GM03348 (cell line): ENCODE data around the gene TEAD2.
"Not testable (repeated sequence)": the region's sequence is repeated elsewhere in the genome, so short reads cannot be mapped to it uniquely, and the experiment has no call there.

Experiments
- DNase-seq: peaks from one replicate; pipeline ENCODE4 v3.0.0; 2012; ENCODE audit warnings: low spot score

The TEAD2 gene

DNA sequence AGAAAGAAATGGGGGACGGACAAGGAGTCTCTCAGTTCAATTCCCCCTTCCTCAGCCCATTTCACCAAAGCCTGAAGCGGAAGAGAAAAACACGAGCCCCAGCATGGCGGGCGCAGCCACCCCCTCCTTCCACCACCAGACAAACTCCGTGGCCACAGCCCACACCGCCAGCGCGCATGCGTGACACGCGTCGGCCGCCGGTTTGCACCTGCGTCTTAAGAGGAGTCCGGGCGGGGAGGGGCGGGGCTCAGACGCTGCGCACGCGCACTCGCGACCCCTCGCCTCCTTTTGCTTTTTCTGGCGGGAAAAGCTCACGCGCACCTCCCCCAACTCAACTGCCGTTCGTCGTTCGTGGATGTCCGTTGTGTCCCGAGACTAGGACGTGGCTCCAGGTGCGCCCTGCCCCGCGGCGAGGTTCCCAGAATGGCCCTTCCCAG lies 25.7 kb upstream of the TEAD2 start, which contains the start of gene KASH5:
Gene KASH5, plus strand, starts transcription at position 314 of the 437 bp plus-strand sequence. CDS start 2,635 bp downstream, outside the sequence.
- peak; percentile 70 for DNase-seq

- no peak for DNase-seq
Measured at GRCh38 chr19:49383599-49383998, 21.4 kb upstream of the TEAD2 start.

- DNase-seq: no peak
Measured at GRCh38 chr19:49382639-49383038, 20.4 kb upstream of the TEAD2 start.

DNA sequence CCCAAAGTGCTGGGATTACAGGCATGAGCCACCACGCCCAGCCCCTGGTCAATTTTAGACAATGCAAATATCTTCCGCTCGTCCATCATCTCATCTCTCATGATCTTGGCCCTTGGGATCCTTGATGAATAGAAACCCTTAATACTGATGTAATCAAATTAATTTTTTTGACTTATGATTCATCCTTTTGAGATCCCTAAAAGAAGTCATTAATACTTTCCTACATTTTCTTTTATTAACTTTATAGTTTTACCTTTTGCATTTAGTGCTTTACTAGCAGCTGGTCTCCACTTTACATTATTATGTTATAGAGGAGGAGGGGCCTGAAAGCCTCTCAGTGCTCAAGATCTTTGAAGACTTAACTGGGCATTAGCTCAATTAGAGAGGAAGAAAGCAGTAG lies 18.2 kb upstream of the TEAD2 start:
- no peak for DNase-seq

DNA sequence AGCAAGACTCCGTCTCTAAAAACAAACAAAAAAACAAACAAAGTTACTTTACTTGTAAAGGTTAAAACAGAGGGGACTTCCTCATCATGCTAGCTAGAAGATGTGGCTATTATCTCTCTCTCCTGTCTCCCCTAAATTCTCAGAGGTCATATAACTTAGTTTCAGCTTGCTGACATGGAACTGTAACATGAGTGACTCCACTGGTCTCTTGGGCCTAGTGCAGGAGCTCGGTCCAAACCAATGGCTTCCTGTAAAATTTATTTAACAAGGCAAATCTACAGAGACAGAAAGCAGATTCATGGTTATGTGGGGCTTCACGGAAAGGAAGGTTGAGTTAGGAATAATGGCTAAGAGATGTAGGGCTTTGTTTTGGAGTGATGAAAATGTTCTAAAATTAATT lies 16.3 kb upstream of the TEAD2 start:
- DNase-seq: no peak

DNA sequence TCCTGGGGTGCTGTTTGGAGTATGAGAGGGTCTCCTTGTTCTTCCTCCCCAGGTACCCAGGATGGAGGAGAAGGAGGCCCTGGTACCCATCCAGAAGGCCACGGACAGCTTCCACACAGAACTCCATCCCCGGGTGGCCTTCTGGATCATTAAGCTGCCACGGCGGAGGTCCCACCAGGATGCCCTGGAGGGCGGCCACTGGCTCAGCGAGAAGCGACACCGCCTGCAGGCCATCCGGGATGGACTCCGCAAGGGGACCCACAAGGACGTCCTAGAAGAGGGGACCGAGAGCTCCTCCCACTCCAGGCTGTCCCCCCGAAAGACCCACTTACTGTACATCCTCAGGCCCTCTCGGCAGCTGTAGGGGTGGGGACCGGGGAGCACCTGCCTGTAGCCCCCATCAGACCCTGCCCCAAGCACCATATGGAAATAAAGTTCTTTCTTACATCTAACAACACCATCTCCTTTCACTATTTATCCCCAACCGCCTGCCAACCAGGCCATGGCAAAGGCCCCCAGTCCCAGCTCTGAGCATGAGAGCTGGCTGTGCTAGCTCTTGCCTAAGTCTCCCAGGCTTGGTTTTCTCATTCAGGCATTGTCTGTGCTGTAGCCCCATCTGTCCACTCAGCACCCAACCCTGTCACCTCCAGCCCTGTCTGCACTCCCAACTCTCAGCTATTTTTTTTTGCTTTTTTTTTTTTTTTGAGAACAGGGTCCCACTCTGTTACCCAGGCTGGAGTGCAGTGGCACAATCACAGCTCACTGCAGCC lies 12.6 kb upstream of the TEAD2 start:
- DNase-seq: no peak

GRCh38 chr19:49373174-49373573 lies 11.0 kb upstream of the TEAD2 start:
- not testable (repeated sequence) for DNase-seq

GRCh38 chr19:49371184-49371583 lies 9.0 kb upstream of the TEAD2 start:
- no peak for DNase-seq

DNA sequence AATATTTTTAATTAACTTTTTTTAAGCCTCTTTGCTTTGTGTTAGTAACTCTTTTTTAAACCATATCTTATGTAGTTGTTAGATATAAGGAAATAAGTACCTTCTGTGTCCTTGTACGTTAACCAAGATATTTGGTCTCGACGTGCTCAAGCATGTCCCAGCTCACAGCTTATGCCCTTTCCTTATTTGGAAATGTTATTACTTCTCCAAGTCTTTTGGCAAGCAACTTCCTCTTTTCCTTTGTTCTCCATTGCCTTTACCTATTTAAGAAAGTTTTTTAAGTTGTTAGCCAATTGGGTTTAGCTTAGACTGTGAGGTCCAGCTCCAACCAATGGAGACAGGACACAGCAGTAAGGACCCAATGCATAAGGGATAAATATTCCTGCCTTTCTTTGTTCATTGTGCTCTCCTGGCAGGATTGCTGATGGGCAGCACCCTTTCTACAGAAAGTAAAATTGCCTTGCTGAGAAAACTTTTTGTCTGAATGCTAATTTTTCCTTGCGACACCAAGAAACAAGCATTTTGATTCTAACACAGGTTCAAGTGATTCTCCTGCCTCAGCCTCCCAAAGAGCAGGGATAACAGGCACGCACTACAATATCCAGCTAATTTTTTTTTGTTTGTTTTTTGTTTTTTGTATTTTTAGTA lies 6.6 kb upstream of the TEAD2 start:
- DNase-seq: no peak

DNA sequence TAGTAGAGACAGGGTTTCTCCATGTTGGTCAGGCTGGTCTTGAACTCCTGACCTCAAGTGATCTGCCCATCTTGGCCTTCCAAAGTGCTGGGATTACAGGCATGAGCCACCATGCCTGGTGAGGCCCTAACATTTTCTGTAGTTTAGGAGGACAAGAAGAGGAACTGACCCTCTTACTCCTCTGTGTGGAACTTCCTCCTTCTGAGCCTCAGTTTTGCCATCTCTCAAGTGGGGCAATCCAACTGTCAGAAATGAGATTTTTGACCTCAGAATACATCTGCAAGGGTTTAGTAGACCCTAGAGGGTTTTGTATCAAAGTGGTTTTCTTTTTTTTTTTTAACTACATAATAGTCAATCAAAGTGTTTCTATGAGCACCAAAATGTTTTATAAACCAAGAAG lies 3.9 kb upstream of the TEAD2 start:
- no peak for DNase-seq

DNA sequence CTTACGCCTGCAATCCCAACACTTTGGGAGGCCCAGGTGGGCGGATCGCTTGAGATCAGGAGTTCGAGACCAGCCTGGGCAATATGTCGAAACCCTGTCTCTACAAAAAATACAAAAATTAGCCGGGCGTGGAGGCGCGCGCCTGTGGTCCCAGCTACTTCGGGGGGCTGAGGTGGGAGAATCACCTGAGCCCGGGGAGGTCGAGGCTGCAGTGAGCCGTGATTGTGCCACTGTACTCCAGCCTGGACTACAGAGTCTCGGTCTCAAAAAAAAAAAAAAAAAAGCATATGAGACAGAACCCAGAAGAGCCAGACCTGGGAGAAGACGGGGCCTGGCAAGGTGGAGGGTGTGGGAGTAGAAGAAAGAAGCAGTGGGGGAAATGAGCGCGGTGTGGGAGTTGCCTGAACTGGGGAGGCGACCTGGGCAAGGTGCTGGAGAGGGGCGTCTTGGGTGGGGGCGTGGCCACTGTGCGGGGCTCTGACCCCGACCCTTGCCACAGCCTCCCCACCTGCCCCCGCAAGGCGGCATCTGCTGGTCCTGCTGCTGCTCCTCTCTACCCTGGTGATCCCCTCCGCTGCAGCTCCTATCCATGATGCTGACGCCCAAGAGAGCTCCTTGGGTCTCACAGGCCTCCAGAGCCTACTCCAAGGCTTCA lies 2.0 kb upstream of the TEAD2 start:
- DNase-seq: no peak

DNA sequence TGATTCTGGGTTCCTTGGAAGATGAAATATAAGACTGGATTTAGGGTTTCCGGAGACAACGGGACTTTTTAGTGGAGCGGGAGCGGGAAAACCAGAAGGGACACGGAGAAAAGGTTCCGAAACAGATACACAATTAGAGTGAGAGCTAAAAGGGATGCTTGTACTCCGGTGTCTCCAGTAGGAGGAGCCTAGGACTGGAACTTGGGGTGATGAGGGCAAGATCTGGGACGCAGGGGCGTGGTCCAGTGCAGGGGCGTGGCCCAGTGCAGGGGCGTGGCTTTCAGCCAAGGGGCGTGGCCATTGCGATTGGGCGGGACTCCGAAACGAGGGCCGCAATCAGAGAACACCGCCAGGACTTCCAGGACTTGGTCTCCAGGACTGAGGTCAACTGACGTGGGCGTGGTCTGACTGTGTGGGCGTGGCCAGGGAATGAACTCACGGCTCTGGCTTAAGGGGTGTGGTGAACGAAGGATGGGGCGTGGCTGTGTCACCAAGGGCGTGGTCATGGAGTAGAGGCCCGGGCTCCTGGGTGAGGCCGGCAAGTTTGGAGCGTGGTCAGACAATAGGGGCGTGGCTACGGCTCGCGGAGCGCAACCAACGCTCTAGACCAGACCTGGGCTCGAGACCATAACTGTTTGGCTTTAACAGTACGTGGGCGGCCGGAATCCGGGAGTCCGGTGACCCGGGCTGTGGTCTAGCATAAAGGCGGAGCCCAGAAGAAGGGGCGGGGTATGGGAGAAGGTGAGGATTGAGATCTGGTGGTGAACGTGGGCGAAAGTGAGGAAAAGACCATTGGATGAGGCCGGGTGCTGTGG lies 1.3 kb upstream of the TEAD2 start, which contains the start of gene DKKL1:
Gene DKKL1, plus strand, starts transcription at position 610 of the 815 bp plus-strand sequence. Its CDS starts 122 bp downstream, at position 732.
- DNase-seq: peak; percentile 97

GRCh38 chr19:49362929-49363267 lies 682 bp upstream of the TEAD2 start:
- DNase-seq: peak; percentile 51

DNA sequence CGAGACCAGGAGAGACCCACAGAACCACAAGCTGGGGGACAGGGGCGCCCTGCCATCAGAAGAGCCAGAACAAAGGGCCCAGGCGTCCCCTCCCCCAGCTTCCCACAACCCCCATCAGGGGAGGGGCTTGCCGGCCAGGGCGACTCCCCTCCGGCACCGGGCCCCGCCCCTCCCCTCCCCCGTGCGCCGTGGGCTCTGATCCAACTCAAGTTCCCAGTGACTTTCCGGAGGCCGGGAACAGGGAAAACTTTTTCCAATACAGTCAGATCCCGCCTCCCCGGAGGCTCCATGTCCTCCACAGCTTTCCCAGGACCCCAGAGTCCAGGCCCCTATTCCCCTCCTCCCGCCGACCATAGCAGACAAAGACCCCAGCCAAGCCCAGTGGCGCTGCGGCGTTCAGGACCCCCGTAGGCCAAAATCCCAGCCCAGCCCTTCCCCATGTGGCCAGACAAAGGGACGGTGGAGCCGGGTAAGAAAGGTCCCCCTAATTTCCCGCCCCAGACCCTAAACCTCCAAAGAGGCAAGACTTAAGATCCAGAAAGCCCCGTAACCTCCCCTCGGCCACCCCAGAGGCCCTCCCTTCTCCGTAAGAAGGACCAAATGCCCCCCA lies 673 bp downstream of the TEAD2 start:
- DNase-seq: peak; percentile 94

GRCh38 chr19:49359851-49360820 lies 2.1 kb downstream of the TEAD2 start:
- no peak for DNase-seq

DNA sequence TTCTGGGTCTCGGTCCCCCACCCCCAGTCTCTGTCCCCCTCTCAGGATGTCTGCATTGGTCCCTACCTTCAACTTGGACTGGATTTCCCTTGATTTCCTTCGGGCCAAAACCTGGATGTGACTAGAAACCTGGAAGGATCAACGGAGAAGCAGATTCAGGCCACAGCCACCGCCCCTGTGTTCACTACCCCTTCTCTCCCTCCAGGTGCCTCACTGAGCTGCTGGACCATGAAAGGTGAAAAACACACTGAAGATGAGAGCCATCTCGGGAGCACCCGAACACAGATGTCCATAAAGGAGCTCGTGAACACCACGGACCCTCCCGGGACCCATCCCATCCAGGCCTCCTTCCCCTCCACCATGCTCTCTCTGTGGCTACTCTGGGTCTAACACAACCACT lies 5.0 kb downstream of the TEAD2 start:
- no peak for DNase-seq

GRCh38 chr19:49356382-49356781 lies 5.8 kb downstream of the TEAD2 start:
- DNase-seq: no peak

DNA sequence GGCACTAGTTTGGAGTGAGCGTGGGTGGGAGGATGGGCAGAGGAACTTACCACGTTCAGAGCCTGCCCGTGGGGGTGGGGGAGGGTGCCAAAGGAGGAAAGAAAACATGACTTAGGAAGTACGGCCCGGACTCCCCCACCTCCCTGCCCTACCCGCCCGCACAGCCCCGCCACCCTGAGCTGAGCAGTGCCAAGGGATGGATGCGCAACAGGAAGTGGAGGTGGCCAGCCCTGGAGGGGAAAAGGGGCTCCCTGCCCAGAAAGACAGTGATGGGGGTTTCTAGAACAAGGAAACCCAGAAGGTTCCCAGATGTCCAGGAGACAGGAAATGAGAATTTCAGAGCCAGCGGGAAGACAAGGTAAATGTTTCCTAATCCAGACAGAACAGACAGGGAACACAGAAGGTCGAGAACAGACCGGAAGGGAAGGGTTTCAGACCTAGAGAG lies 6.3 kb downstream of the TEAD2 start:
- DNase-seq: no peak

GRCh38 chr19:49349567-49349966 lies 12.6 kb downstream of the TEAD2 start:
- no peak for DNase-seq
